NCI-H510A (cell line): ENCODE results near the gene MYL6B.
"Not testable (repeated sequence)": the region's sequence is repeated elsewhere in the genome, so short reads cannot be mapped to it uniquely, and the experiment has no call there.

Experiments used
- DNase-seq: peaks from one replicate; lab custom pipeline; 2025; lab: John Stamatoyannopoulos, UW

Gene MYL6B

DNA sequence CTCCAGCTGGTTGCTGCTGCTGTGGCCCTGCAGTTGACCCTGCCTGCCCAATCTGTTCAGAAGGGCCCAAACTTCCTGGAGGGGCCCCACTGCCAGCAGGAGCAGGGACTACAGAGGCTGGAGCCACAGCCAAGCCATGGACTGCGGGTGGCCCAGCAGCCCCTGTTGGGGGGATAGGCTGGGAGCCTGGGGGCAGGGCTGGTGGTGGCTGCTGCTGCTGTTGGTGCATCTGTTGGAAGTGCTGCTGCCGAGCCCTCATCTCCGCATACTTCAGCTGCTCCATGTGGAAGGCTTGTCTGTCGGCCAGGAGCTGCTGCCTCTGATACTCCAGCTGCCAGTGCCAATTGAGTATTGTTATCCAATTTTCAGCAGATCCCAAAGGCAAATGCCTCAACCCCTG lies 13.0 kb downstream of the MYL6B start:
- DNase-seq, result no peak

GRCh38 chr12:56169229-56169759 lies 16.9 kb downstream of the MYL6B start:
- DNase-seq, result no peak

DNA sequence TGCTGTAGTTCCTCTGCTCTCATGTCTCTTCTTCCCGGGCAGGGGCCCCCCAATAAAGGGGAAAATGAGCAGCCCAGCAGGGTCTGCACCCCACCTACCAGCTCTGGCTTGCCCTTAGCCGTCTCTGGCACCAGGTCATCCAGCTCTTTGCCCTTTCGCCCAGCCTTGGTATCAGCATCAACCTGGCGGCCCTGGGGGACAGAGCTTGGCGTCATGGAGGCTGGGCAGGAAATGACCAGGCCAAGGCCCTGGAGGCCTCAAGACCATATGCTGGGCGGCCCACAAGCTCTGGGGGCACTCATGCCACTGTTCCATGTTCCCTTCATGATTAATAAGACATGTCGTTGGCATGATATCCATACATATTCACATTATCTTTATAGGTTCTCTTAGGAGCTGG lies 20.5 kb downstream of the MYL6B start:
- DNase-seq, result no peak

DNA sequence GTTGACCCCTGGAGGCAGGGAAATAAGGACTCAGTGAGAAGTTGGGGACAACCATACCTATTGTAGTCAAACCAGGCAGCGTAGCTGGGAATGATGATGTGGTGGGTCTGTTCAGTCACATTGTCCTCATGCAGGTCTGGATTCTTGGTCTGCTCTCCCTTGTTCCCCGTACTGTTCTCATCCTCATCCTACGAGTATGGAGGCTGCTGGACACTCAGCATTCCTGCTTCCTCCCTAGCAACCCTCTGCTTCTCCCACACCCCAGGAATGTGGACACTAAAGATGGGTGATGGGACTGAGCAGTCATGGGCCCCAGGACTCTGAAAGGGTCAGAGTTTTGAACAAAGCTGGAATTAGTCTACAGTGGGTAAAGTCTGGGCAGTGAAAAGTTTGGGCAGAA lies 26.0 kb downstream of the MYL6B start:
- no peak for DNase-seq

GRCh38 chr12:56186957-56187356 lies 34.6 kb downstream of the MYL6B start:
- DNase-seq, result no peak

GRCh38 chr12:56188131-56188777 lies 35.9 kb downstream of the MYL6B start:
- no peak for DNase-seq

DNA sequence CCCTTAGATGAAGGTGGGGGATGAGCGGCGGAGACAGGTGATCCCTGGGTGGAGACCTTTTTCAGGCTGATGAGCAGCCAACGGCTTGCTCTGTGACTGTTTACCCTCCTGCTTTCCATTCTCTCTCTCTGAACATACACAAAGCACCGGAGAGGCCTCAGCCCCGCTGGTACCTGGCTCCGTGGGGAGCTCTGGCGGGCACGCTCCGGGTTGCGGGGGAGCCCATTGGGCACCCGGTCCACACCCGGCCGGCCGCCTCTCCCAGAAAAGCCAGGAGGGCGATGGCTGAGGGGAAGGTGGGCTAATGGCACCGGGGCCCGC lies 36.4 kb downstream of the MYL6B start:
- no peak for DNase-seq

GRCh38 chr12:56189099-56189917 lies 36.9 kb downstream of the MYL6B start, which contains the start of gene SMARCC2:
SMARCC2 (minus strand) TSS chr12:56189483; CDS start chr12:56189461, 22 bp downstream.
- peak; percentile 90 for DNase-seq

DNA sequence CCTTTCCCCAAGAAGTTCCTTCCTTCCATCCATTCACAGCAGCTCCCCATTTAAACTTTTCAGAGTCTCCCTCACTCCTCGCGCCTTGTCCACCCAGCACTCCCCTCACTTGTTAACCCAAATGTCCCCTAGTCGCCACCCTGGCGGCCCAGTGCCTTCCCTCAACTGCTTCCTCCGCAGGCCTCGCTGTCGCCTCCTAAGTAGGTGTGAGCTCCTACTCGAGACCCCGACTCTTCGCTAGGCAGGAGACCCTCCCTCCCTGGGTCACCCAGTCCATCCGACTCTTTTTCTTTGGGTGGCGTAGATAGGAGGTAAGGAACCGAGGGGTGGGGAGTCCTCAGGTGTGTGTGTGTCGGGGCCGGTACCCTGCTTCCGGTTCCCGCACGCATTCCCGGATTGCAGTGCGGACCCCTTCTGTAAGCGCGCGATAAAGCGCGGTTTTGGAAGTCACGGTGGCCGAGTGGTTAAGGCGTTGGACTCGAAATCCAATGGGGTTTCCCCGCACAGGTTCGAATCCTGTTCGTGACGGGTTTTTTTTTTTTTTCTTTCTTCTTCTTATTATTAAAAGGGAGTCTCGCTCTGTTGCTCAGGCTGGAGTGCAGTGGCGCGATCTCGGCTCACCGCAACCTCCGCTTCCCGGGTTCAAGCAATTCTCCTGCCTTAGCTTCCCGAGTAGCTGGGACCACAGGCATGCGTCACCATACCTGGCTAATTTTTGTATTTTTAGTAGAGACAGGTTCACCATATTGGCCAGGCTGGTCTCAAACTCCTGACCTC lies 37.7 kb downstream of the MYL6B start:
- peak; percentile 76 for DNase-seq

GRCh38 chr12:56190695-56191155 lies 38.3 kb downstream of the MYL6B start:
- no peak for DNase-seq

GRCh38 chr12:56192582-56192981 lies 40.2 kb downstream of the MYL6B start:
- DNase-seq, result no peak

DNA sequence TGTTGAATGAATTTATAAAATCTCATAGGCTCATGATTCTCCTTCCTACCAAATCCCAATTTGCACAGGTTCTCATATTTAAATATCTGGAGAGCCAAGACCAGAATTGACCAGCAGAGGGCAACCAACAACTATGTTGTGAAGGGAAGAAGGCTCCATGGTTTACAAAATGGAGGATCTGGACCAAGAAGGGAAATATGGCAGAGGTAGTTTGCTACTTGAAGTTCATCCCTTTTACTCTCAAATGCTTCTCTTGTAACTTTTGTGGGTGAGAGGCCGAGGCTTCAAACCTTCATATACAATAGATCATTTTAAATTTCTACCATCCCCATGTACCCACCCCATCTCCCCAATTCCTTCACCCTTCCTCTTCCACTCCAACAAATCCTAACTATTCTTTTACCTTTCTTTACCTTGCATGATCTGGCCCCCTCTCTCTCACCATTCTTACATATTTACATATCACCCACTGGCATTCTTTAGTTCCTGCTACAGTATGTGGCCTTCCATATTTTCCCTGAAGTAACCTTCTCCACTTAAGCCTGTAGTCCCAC lies 40.7 kb downstream of the MYL6B start:
- peak; percentile 71 for DNase-seq

GRCh38 chr12:56196818-56197550 lies 44.6 kb downstream of the MYL6B start:
- DNase-seq, result not testable (repeated sequence)

DNA sequence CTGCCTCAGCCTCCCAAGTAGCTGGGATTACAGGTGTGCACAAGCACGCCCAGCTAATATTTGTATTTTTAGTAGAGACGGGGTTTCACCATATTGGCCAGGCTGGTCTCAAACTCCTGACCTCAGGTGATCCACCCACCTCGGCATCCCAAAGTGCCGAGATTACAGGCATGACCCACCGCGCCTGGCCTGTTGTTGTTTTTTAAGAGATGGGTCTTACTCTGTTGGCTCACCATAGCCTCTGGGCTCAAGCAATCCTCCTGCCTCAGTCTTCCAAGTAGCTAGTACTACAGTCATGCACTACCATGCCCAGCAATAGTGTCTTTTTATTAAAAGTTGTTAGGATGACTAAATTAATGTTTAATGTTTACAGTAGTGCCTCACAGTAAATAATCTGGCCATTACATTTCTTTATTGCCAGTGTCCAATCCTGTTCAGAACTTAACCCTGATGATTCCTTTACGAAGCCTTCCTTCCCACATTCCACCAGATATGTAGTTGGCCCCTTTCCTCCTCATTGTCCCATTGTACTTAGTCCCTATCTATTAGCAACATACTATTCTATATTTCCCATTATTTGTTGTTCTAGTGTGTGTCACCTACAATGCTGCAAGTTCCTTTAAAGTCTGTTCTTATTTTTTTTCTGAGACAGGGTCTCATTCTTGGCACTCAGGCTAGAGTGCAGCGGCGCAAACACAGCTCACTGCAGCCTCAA lies 45.7 kb downstream of the MYL6B start:
- DNase-seq, result no peak

- DNase-seq, result no peak
Measured at GRCh38 chr12:56198836-56199235, 46.4 kb downstream of the MYL6B start.

- no peak for DNase-seq
Measured at GRCh38 chr12:56202366-56202765, 50.0 kb downstream of the MYL6B start.

DNA sequence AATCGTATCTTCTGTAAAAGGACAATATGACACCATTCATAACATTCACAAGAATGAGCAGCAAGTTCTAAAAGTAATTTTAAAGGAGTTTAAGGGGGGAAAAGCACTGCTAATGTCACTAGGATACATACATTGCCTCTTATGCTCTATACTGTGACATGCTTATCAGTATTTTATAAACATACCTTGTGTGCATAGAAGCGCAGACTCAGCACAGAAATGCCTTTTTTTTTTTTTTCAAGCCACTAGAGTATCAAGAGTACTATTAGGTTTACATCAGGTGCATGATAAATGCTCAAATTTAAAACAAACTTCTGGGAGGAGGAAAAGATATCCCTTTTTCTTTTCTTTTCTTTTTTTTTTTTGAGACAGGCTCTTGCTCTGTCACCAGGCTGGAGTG lies 50.5 kb downstream of the MYL6B start:
- no peak for DNase-seq

GRCh38 chr12:56204275-56204674 lies 51.9 kb downstream of the MYL6B start:
- DNase-seq, result no peak

GRCh38 chr12:56205445-56205844 lies 53.1 kb downstream of the MYL6B start:
- no peak for DNase-seq

DNA sequence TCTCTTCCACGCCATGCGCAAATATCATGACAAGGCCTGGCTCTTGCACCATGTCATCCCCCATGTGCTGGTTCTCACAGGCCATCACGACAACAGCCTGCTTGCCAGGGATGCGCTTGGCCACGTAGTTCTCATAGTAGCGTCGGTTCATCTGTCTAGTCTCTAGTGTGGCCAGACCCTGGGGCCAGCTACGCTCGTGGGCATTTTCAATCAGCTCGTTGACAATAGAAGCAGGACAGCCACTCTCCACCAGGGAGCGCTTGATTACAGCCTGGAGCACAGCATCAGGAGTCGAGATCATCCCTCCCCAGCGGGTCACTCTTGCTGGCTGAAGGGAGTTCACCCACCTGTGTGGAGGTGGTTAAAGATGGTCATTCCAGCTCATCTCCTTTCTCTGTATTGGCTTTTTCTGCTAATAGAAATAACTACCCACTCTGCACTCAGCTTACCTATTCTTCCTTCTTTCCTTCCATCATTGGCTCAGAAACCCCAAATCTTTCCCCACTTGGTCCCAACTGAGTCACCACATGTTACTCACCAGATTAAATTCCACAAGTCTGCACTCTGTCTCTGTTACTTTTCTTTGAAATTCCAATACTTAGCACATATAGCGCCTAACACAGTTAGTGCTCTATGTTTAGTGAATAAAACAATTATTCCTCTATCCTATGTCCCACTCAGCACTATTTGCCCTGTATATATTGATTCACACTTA lies 54.2 kb downstream of the MYL6B start:
- peak; percentile 31 for DNase-seq
